Lung (tissue), 12 donors: ENCODE measurements around the gene ATP2B2. TPM values are rescaled to one million over a fixed set of nuclear protein-coding genes. Genes with fewer than 3 reads are reported as not detected.
A peak's percentile ranks its signal among the peaks of the same experiment; 100 is the strongest.

Source experiments
- ATAC-seq: fragments of 200-7000 bp; cut with Tn5 transposase; one replicate; pipeline ENCODE4 v1.9.1; 2020; ENCODE audit warnings: moderate number of reproducible peaks; ENCODE audit not compliant: insufficient read depth, low FRiP score
- DNase-seq, 3 donors: peaks; one replicate each; pipeline ENCODE4 v3.0.0-alpha.2; 2013 to 2017
- H3K27ac ChIP-seq, 2 donors: one replicate each; pipeline ENCODE4 v1.5.1; 2013; ENCODE audit warnings: mild to moderate bottlenecking in 2 of 2, moderate library complexity in 2 of 2, control low read depth in 1 of 2, inconsistent platforms in 1 of 2, low read depth in 1 of 2, low read length in 1 of 2
- H3K27me3 ChIP-seq, 3 donors: one replicate each; pipeline ENCODE4 v1.5.1; 2013; ENCODE audit warnings: low read length in 2 of 3; ENCODE audit not compliant: control insufficient read depth in 3 of 3, insufficient read depth in 3 of 3
- H3K36me3 ChIP-seq, 4 donors: one replicate each; pipeline ENCODE4 v1.5.1; 2013; ENCODE audit warnings: low read length in 4 of 4, mild to moderate bottlenecking in 1 of 4, moderate library complexity in 1 of 4; ENCODE audit not compliant: control insufficient read depth in 4 of 4, insufficient read depth in 4 of 4
- H3K4me1 ChIP-seq, 5 donors: one replicate each; pipeline ENCODE4 v1.5.1; 2013; ENCODE audit warnings: low read length in 5 of 5, mild to moderate bottlenecking in 2 of 5, moderate library complexity in 1 of 5; ENCODE audit not compliant: control insufficient read depth in 5 of 5, insufficient read depth in 5 of 5
- H3K4me3 ChIP-seq: one replicate; pipeline ENCODE4 v1.5.1; 2013; ENCODE audit warnings: mild to moderate bottlenecking, control low read depth, moderate library complexity
- H3K9ac ChIP-seq, 2 donors: one replicate each; pipeline ENCODE4 v1.5.1; 2013; ENCODE audit warnings: low read length in 2 of 2, control low read depth in 1 of 2; ENCODE audit not compliant: insufficient read depth in 1 of 2
- H3K9me3 ChIP-seq, 4 donors: one replicate each; pipeline ENCODE4 v1.5.1; 2013; ENCODE audit warnings: low read length in 3 of 4, mild to moderate bottlenecking in 1 of 4, moderate library complexity in 1 of 4; ENCODE audit not compliant: control insufficient read depth in 4 of 4, insufficient read depth in 3 of 4
- WGBS, 2 donors: extraction: QIAGEN DNeasy Blood & Tissue Kit; methylation state at CpG; one replicate each; pipeline ENCODE4 v1.1.7; 2013; 5-methylcytosine and 5-hydroxymethylcytosine counted together
- polyA plus RNA-seq, 2 donors: library from polyadenylated mRNA; stranded (reverse); fragments of 200-250 nt; gene quantifications; one replicate each; pipeline ENCODE4 v1.2.1, GENCODE V29; 2013
- total RNA-seq, 2 donors: library from RNA; depleted of rRNA in 1 of 2; stranded (reverse); fragments of >200 nt in 1 of 2; gene quantifications; one replicate each; pipeline ENCODE4 v1.2.1, GENCODE V29; 2014 to 2021
- TF ChIP-seq, protein P1 (sequence below): IDR thresholded peaks from 2 replicates; pipeline ENCODE4 v1.5.1; 2012; ENCODE audit warnings: mild to moderate bottlenecking; ENCODE audit errors: control extremely low read depth, extremely low read depth
- donor health status: control.
- donor health status: control.
- donor health status: Bipolar disorder and iron deficiency.
- donor health status: healthy.
- donor health status: DM: yes; HTN: yes; CAD: no.

ATP2B2 gene
- total and polyA plus RNA-seq, 4 donors = 0.06 TPM; not detected in 3

- ATAC-seq = no peak
- peaks cover 0 to 22% (median 9%) of the 10 kb centered on the region in 3 donors for H3K27me3 ChIP-seq
- no peaks in the 10 kb centered on the region for H3K4me1 ChIP-seq
- H3K9me3 ChIP-seq = peaks cover 0 to 4% (median 0%) of the 10 kb centered on the region in 4 donors
- no peak overlapping the region for H3K9ac ChIP-seq
- no peak for DNase-seq
- TF ChIP-seq, protein P1, sequence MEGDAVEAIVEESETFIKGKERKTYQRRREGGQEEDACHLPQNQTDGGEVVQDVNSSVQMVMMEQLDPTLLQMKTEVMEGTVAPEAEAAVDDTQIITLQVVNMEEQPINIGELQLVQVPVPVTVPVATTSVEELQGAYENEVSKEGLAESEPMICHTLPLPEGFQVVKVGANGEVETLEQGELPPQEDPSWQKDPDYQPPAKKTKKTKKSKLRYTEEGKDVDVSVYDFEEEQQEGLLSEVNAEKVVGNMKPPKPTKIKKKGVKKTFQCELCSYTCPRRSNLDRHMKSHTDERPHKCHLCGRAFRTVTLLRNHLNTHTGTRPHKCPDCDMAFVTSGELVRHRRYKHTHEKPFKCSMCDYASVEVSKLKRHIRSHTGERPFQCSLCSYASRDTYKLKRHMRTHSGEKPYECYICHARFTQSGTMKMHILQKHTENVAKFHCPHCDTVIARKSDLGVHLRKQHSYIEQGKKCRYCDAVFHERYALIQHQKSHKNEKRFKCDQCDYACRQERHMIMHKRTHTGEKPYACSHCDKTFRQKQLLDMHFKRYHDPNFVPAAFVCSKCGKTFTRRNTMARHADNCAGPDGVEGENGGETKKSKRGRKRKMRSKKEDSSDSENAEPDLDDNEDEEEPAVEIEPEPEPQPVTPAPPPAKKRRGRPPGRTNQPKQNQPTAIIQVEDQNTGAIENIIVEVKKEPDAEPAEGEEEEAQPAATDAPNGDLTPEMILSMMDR = no peak
- H3K36me3 ChIP-seq = no peaks in the 10 kb centered on the region
- H3K27ac ChIP-seq = no peak overlapping the region
- WGBS, 2 donors = 97 to 100% methylated on average over 2 of the region's 2 CpGs
- no peak overlapping the region for H3K4me3 ChIP-seq
Observed at GRCh38 chr3:10472877-10473440, 32.4 kb downstream of the ATP2B2 start.

GRCh38 chr3:10471054-10471688 lies 34.2 kb downstream of the ATP2B2 start:
- peak in 2 of 3 donors; percentile 6 to 44 for DNase-seq
- H3K4me1 ChIP-seq = no peaks in the 10 kb centered on the region
- WGBS, 2 donors = 11 to 15% methylated on average over 20 of the region's 20 CpGs
- H3K9me3 ChIP-seq = peaks cover 0 to 5% (median 0%) of the 10 kb centered on the region in 4 donors
- no peak for ATAC-seq
- TF ChIP-seq, protein P1 = no peak
- no peak overlapping the region for H3K9ac ChIP-seq
- H3K4me3 ChIP-seq = no peak overlapping the region
- no peaks in the 10 kb centered on the region for H3K36me3 ChIP-seq
- no peak overlapping the region for H3K27ac ChIP-seq
- peaks cover 0 to 23% (median 9%) of the 10 kb centered on the region in 3 donors for H3K27me3 ChIP-seq

GRCh38 chr3:10470120-10471053 lies 35.0 kb downstream of the ATP2B2 start:
- Histone ChIP-seq H3K9ac (no peak overlapping the region), H3K27me3 (peaks cover 0 to 26% (median 9%) of the 10 kb centered on the region in 3 donors), H3K4me3 (no peak overlapping the region), H3K27ac (no peak overlapping the region), H3K4me1 (no peaks in the 10 kb centered on the region), H3K9me3 (peaks cover 0 to 5% (median 0%) of the 10 kb centered on the region in 4 donors), H3K36me3 (no peaks in the 10 kb centered on the region)
- DNase-seq (no peak), ATAC-seq (no peak)
- TF ChIP-seq, protein P1 = no peak
- 33 to 52% methylated on average over 12 of the region's 12 CpGs for WGBS, 2 donors
